ENCODE data around the gene VPS37B.

Gene VPS37B

DNA sequence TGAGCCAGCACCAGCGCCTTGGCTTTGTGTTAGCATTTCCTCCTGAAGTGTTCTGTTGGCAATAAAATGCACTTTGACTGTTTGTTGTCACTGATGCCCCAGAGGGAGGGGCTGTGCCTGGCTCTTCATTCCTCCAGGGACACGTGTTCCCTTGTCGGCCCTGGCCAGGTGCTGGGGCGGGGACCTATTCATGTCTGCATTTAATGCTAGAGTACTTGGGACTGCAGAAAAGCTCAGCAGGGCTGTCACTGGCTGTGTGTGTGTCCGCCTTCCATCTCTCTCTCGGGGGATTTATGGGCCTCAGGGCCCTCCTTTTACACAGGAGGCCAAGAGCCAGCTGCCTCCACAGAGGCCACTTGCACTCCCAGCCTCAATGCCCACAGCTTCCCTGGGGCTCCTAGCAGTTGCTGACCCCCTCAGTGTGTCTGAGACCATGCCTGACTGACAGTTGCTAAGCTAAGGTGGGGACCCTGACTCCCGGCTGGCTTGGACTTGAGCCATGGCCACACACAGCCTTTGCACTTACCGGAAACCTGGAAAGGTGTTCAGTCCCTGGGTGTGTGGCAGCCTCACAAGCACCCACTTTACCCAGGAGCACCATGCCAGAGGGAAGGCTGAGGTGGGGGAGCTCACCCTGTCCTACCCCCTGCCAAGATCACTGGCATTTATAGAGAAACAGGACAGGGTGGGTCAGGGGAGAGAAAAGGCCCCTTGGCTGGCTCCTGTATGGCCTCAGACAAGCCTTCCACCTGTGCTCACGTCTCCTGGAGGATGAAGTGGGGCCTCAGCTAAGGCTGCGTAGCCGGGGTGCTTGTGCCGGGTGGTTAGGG lies 32.8 kb downstream of the VPS37B start:
- Histone ChIP-seq H3K4me3 (ENCODE audit: low read depth in 1 of 2, low read length in 1 of 2) (no peak overlapping the region), H3K9me3 (no peaks in the 10 kb centered on the region), H3K27me3 (no peaks in the 10 kb centered on the region), H3K27ac (peak overlapping the region; percentile 41), H3K4me1 (ENCODE audit: control insufficient read depth in 1 of 2, insufficient read depth in 1 of 2, low read depth in 1 of 2, low read length in 1 of 2) (peaks cover 8 to 15% of the 10 kb centered on the region in 2 experiments), H3K36me3 (peaks cover 86% of the 10 kb centered on the region)
- TF ChIP-seq, protein P1, sequence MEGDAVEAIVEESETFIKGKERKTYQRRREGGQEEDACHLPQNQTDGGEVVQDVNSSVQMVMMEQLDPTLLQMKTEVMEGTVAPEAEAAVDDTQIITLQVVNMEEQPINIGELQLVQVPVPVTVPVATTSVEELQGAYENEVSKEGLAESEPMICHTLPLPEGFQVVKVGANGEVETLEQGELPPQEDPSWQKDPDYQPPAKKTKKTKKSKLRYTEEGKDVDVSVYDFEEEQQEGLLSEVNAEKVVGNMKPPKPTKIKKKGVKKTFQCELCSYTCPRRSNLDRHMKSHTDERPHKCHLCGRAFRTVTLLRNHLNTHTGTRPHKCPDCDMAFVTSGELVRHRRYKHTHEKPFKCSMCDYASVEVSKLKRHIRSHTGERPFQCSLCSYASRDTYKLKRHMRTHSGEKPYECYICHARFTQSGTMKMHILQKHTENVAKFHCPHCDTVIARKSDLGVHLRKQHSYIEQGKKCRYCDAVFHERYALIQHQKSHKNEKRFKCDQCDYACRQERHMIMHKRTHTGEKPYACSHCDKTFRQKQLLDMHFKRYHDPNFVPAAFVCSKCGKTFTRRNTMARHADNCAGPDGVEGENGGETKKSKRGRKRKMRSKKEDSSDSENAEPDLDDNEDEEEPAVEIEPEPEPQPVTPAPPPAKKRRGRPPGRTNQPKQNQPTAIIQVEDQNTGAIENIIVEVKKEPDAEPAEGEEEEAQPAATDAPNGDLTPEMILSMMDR (IDR thresholded peaks at IDR 0.05) = no peak

DNA sequence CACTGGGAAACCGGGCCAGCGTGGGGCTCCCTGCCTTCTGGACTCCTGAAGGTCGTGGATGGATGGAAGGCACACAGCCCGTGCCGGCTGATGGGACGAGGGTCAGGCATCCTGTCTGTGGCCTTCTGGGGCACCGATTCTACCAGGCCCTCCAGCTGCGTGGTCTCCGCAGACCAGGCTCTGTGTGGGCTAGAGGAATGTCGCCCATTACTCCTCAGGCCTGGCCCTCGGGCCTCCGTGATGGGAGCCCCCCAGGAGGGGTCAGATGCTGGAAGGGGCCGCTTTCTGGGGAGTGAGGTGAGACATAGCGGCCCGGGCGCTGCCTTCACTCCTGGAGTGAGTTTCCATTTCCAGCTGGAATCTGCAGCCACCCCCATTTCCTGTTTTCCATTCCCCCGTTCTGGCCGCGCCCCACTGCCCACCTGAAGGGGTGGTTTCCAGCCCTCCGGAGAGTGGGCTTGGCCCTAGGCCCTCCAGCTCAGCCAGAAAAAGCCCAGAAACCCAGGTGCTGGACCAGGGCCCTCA lies 33.8 kb downstream of the VPS37B start:
- Histone ChIP-seq H3K36me3 (peaks cover 77% of the 10 kb centered on the region), H3K4me3 (ENCODE audit: low read depth in 1 of 2, low read length in 1 of 2) (no peak overlapping the region), H3K27ac (peak overlapping the region; percentile 13), H3K27me3 (no peaks in the 10 kb centered on the region), H3K9me3 (no peaks in the 10 kb centered on the region), H3K4me1 (ENCODE audit: control insufficient read depth in 1 of 2, insufficient read depth in 1 of 2, low read depth in 1 of 2, low read length in 1 of 2) (peaks cover 8 to 15% of the 10 kb centered on the region in 2 experiments)
- TF ChIP-seq, protein P1 (IDR thresholded peaks at IDR 0.05) = no peak

DNA sequence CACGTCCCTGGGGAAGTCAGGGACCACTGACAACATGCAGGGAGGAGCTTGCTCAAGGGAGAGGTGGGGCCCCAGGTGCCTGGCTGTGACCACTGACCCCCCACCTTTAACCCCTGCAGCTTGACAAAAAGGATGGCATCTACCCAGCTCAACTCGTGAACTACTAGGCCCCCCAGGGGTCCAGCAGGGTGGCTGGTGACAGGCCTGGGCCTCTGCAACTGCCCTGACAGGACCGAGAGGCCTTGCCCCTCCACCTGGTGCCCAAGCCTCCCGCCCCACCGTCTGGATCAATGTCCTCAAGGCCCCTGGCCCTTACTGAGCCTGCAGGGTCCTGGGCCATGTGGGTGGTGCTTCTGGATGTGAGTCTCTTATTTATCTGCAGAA lies 34.3 kb downstream of the VPS37B start:
- Histone ChIP-seq H3K27ac (peak overlapping the region; percentile 13), H3K4me3 (ENCODE audit: low read depth in 1 of 2, low read length in 1 of 2) (no peak overlapping the region), H3K36me3 (peaks cover 77% of the 10 kb centered on the region)

DNA sequence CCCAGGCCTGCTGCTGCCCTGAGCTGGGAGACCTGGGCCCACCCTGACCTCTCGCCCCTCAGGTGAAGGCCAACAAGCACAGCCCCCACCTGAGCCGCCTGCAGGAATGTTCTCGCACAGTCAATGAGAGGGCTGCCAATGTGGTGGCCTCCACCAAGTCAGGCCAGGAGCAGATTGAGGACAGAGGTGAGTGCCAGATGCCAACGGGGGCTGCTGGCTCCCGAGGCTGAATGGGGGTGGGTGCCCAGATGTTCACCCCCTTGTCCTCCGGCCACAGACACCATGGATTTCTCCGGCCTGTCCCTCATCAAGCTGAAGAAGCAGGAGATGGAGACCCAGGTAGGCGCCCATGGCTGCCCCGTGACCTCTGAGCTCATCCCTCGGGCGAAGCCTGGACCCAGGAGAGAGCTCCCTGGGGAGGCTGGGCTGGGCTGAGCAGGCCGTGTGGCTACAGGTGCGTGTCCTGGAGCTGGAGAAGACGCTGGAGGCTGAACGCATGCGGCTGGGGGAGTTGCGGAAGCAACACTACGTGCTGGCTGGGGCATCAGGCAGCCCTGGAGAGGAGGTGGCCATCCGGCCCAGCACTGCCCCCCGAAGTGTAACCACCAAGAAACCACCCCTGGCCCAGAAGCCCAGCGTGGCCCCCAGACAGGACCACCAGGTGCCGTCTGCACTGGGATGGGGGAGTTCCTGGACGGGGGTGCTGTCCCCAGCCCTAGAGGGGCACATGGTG lies 34.9 kb downstream of the VPS37B start:
- Histone ChIP-seq H3K27ac (peak overlapping the region; percentile 31), H3K4me1 (ENCODE audit: control insufficient read depth in 1 of 2, insufficient read depth in 1 of 2, low read depth in 1 of 2, low read length in 1 of 2) (peaks cover 4 to 10% of the 10 kb centered on the region in 2 experiments), H3K9me3 (no peaks in the 10 kb centered on the region), H3K27me3 (no peaks in the 10 kb centered on the region), H3K36me3 (peaks cover 77% of the 10 kb centered on the region), H3K4me3 (ENCODE audit: low read depth in 1 of 2, low read length in 1 of 2) (no peak overlapping the region)
- TF ChIP-seq, protein P1 (IDR thresholded peaks at IDR 0.05) = no peak

More for the DNA sequence above, 34.3 kb downstream of the VPS37B start:
- Histone ChIP-seq H3K9me3 (no peaks in the 10 kb centered on the region), H3K27me3 (no peaks in the 10 kb centered on the region), H3K4me1 (ENCODE audit: control insufficient read depth in 1 of 2, insufficient read depth in 1 of 2, low read depth in 1 of 2, low read length in 1 of 2) (peaks cover 8 to 15% of the 10 kb centered on the region in 2 experiments)
- TF ChIP-seq, protein P1 (IDR thresholded peaks at IDR 0.05) = no peak

DNA sequence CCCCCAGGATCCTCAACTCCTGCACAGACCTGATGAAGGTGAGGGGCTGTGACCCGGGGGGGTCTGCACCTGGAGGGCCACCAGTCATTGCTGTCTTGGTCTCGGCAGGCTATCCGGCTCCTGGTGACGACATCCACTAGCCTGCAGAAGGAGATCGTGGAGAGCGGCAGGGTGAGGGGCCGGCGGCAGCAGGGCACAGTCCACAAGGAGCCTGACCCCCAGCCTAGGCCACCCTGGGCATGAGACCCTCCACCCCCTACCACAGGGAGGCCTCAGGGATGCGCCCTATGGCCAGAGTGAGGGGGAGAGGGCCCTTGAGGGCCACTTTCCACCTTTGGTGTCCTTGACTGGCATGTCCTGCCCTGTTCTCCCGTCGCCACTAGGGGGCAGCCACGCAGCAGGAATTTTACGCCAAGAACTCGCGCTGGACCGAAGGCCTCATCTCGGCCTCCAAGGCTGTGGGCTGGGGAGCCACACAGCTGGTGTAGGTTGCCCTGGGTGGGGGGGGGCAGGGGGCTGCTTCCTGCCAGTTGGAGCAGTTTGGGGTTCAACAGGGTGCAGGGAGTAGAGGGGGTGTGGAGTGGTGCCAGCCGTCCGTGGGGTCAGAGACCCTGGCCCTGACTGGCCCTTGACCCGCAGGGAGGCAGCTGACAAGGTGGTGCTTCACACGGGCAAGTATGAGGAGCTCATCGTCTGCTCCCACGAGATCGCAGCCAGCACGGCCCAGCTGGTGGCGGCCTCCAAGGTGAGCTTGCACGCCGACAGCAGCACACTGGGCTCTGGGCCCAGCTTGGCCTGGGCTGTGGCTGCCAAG lies 35.7 kb downstream of the VPS37B start:
- Histone ChIP-seq H3K27ac (peak overlapping the region; percentile 31), H3K9me3 (no peaks in the 10 kb centered on the region), H3K4me1 (ENCODE audit: control insufficient read depth in 1 of 2, insufficient read depth in 1 of 2, low read depth in 1 of 2, low read length in 1 of 2) (peaks cover 0 to 6% of the 10 kb centered on the region in 2 experiments), H3K4me3 (ENCODE audit: low read depth in 1 of 2, low read length in 1 of 2) (no peak overlapping the region), H3K36me3 (peaks cover 76% of the 10 kb centered on the region), H3K27me3 (no peaks in the 10 kb centered on the region)
- TF ChIP-seq, protein P1 (IDR thresholded peaks at IDR 0.05) = peak; percentile 92

Measured in neutrophil (primary cell).